H1 (cell line): ENCODE measurements around the gene GLDC. TPM values are rescaled to one million over a fixed set of nuclear protein-coding genes. Genes with fewer than 3 reads are reported as not detected.

Source experiments
- CHD1 ChIP-seq: IDR thresholded peaks from 2 replicates; pipeline ENCODE4 v1.6.1; 2012; ENCODE audit warnings: low read depth, low read length, improper control_type of control experiment
- CTBP2 ChIP-seq: IDR thresholded peaks from 2 replicates; pipeline ENCODE4 v1.7.0; 2011; ENCODE audit warnings: borderline replicate concordance, mild to moderate bottlenecking, moderate library complexity, mixed read lengths, low read length; ENCODE audit not compliant: insufficient read depth, insufficient read length
- EGR1 ChIP-seq: IDR thresholded peaks from 2 replicates; pipeline ENCODE4 v1.6.1; 2011; ENCODE audit warnings: low read depth, low read length, borderline replicate concordance
- GTF2F1 ChIP-seq: IDR thresholded peaks from 2 replicates; pipeline ENCODE4 v1.6.1; 2012; ENCODE audit warnings: low read depth, low read length, improper control_type of control experiment, borderline replicate concordance
- HDAC6 ChIP-seq: IDR thresholded peaks from one replicate; pipeline ENCODE4 v1.7.1; 2012; ENCODE audit warnings: low read depth, mild to moderate bottlenecking, inconsistent platforms, low read length, moderate library complexity
- JUND ChIP-seq: IDR thresholded peaks from 2 replicates; pipeline ENCODE4 v1.6.1; 2011; ENCODE audit warnings: mild to moderate bottlenecking, improper control_type of control experiment, low read length
- KDM1A ChIP-seq: fragments of 200-600, 300-600 bp; sonication (generic); IDR thresholded peaks from 2 replicates; pipeline ENCODE4 v1.7.1; 2016; ENCODE audit warnings: mild to moderate bottlenecking, low read length, borderline replicate concordance
- MAX ChIP-seq: IDR thresholded peaks from 2 replicates; pipeline ENCODE4 v1.6.1; 2012; ENCODE audit warnings: inconsistent platforms
- NRF1 ChIP-seq: IDR thresholded peaks from 2 replicates; pipeline ENCODE4 v1.6.1; 2011; ENCODE audit warnings: mild to moderate bottlenecking, low read depth, low read length, improper control_type of control experiment
- PHF8 ChIP-seq: fragments of 200-600 bp; sonication (generic); conservative IDR thresholded peaks from 2 replicates; pipeline ENCODE4 v1.7.1; 2012; ENCODE audit warnings: low read depth, mild to moderate bottlenecking, inconsistent platforms, low read length, moderate library complexity
- POLR2AphosphoS5 ChIP-seq: IDR thresholded peaks from 2 replicates; pipeline ENCODE4 v1.6.1; 2011; ENCODE audit warnings: low read depth, low read length
- RAD21 ChIP-seq, 2 experiments: IDR thresholded peaks in 1 of 2; conservative IDR thresholded peaks in 1 of 2; 2 replicates each; pipeline ENCODE4 v1.6.1; 2011; ENCODE audit warnings: low read depth in 2 of 2, low read length in 2 of 2, improper control_type of control experiment in 1 of 2, inconsistent platforms in 1 of 2, mild to moderate bottlenecking in 1 of 2, moderate library complexity in 1 of 2
- SRF ChIP-seq: IDR thresholded peaks from 2 replicates; pipeline ENCODE4 v1.6.1; 2011; ENCODE audit warnings: mild to moderate bottlenecking, low read depth, low read length, moderate library complexity
- TAF7 ChIP-seq: optimal IDR thresholded peaks from 2 replicates; pipeline ENCODE3; 2011; ENCODE audit warnings: low read depth, mild to moderate bottlenecking, inconsistent platforms, low read length, moderate library complexity, borderline replicate concordance
- polyA plus RNA-seq, 7 experiments: library from polyadenylated mRNA; depleted of rRNA in 3 of 7; stranded (reverse) in 5 of 7; unstranded in 2 of 7; fragments of >200 nt in 5 of 7; fragments of 200-250 nt in 2 of 7; gene quantifications; 1 replicate in 5 of 7; 2 replicates in 1 of 7; 4 replicates in 1 of 7; pipeline versions ENCODE4 v1.2.1 to v1.2.3, GENCODE V29; 2011 to 2013; ENCODE audit warnings: missing spikeins in 2 of 7, mixed read lengths in 2 of 7
- total RNA-seq: library from RNA; stranded (reverse); fragmentation: NEBNext Ultra II Directional; extraction: Animal tissue kit (Norgen Biotek cat#: 25700); gene quantifications from 2 replicates; pipeline ENCODE4 v1.2.1, GENCODE V29; 2021

Gene GLDC
- total and polyA plus RNA-seq, 2 of the 8 experiments (the other 6 are each of a cell fraction or from before 2014, with no cell fraction given), result 48.8 to 101 TPM

- no peak for TF ChIP-seq CTBP2
- TF ChIP-seq MAX, result no peak
- TF ChIP-seq HDAC6, result no peak
- no peak for TF ChIP-seq PHF8
- no peak for TF ChIP-seq CHD1
- TF ChIP-seq TAF7, result peak; percentile 99
- TF ChIP-seq EGR1, result no peak
- TF ChIP-seq RAD21 (IDR thresholded peaks at IDR 0.05 in 1 of 2, conservative IDR thresholded peaks at IDR 0.05 in 1 of 2; ENCODE audit: low read depth in 2 of 2, low read length in 2 of 2), result no peak
- TF ChIP-seq POLR2AphosphoS5, result peak; percentile 76
- TF ChIP-seq SRF, result no peak
- no peak; the same call in 1 of the 2 replicates for TF ChIP-seq GTF2F1
- TF ChIP-seq JUND, result no peak
- no peak for TF ChIP-seq KDM1A
- no peak for TF ChIP-seq NRF1
Observed at GRCh38 chr9:6692881-6693361, 47.4 kb upstream of the GLDC start (continued).
